Panc1 (cell line): ENCODE results near the gene BIK.

ENCODE experiments used
- POLR2AphosphoS5 ChIP-seq: IDR thresholded peaks from 2 replicates; pipeline ENCODE4 v1.6.1; 2012; ENCODE audit warnings: mild to moderate bottlenecking, low read depth, low read length, moderate library complexity
- TF ChIP-seq, protein P1 (sequence below): fragments of 450-650 bp; IDR thresholded peaks from 2 replicates; pipeline ENCODE4 v1.5.1; 2017; ENCODE audit warnings: mild to moderate bottlenecking

DNA sequence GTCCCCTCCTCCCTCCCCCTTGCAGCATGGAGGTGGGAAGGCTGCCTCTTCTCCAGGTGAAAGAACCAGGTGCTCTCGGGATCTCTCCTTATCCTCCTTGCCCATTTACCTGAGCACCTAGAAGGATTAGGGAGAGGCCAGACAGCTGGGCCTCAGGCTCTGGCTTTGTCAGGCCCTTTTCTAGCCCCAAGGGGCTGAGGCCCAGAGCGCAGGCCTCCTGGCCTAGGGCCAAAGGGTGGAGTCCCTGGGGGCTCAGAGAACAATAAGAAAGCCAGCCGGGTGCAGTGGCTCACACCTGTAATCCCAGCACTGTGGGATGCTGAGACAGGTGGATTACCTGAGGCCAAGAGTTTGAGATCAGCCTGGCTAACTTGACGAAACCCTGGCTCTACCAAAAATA is 16.0 kb upstream of the BIK start:
- TF ChIP-seq, protein P1, sequence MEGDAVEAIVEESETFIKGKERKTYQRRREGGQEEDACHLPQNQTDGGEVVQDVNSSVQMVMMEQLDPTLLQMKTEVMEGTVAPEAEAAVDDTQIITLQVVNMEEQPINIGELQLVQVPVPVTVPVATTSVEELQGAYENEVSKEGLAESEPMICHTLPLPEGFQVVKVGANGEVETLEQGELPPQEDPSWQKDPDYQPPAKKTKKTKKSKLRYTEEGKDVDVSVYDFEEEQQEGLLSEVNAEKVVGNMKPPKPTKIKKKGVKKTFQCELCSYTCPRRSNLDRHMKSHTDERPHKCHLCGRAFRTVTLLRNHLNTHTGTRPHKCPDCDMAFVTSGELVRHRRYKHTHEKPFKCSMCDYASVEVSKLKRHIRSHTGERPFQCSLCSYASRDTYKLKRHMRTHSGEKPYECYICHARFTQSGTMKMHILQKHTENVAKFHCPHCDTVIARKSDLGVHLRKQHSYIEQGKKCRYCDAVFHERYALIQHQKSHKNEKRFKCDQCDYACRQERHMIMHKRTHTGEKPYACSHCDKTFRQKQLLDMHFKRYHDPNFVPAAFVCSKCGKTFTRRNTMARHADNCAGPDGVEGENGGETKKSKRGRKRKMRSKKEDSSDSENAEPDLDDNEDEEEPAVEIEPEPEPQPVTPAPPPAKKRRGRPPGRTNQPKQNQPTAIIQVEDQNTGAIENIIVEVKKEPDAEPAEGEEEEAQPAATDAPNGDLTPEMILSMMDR, result no peak
- TF ChIP-seq POLR2AphosphoS5, result no peak
